B cell (primary cell): Measurements from ENCODE around the gene COG3. TPM values are rescaled to one million over a fixed set of nuclear protein-coding genes. Genes with fewer than 3 reads are reported as not detected.

Experiments used
- ATAC-seq: fragments of 200-7000 bp; cut with Tn5 transposase; one replicate; pipeline ENCODE4 v1.10.0; 2021; ENCODE audit warnings: low read depth, mild to moderate bottlenecking, moderate number of reproducible peaks, moderate library complexity
- CTCF ChIA-PET: fragments of 350-600 bp; sonication (Branson Sonifier 250); formaldehyde crosslinking; loops from one replicate; lab custom pipeline; 2021; ENCODE audit warnings: antibody characterized with exemption, inconsistent platforms; lab: Charles Lee
- POLR2A ChIA-PET: fragments of 350-600 bp; sonication (Branson Sonifier 250); formaldehyde crosslinking; loops from one replicate; lab custom pipeline; 2021; ENCODE audit warnings: antibody characterized with exemption; lab: Charles Lee
- DNase-seq: peaks from one replicate; pipeline ENCODE4 v3.0.0; 2013
- H2AFZ ChIP-seq: 2 replicates; pipeline ENCODE4 v1.6.1; 2012; ENCODE audit warnings: mild to moderate bottlenecking, low read depth, low read length; ENCODE audit not compliant: insufficient read depth, poor library complexity, severe bottlenecking
- H3K27ac ChIP-seq, 2 donors: 1 replicate in 1 of 2; 2 replicates in 1 of 2; pipeline ENCODE4 v1.5.1; 2012 to 2013; ENCODE audit warnings: low read length in 2 of 2, mild to moderate bottlenecking in 2 of 2, moderate library complexity in 1 of 2
- H3K27me3 ChIP-seq, 4 experiments: fragments of 200-600 bp in 1 of 4; sonication (generic) in 1 of 4; replicated peaks in 1 of 4; 1 replicate in 2 of 4; 2 replicates in 2 of 4; pipeline versions ENCODE4 v1.6.1 to v1.7.0; 2013 to 2016; ENCODE audit warnings: low read length in 3 of 4, mild to moderate bottlenecking in 2 of 4, mixed read lengths in 1 of 4, moderate library complexity in 1 of 4; ENCODE audit not compliant: insufficient read depth in 4 of 4, control insufficient read depth in 3 of 4; ENCODE audit errors: control extremely low read depth in 1 of 4
- H3K36me3 ChIP-seq, 2 experiments: replicated peaks in 1 of 2; 1 replicate in 1 of 2; 2 replicates in 1 of 2; pipeline versions ENCODE4 v1.6.1 to v1.7.1; 2013; ENCODE audit warnings: low read length in 1 of 2; ENCODE audit not compliant: insufficient read depth in 2 of 2, control insufficient read depth in 1 of 2; ENCODE audit errors: control extremely low read depth in 1 of 2, extremely low read depth in 1 of 2
- H3K4me1 ChIP-seq, 2 donors: fragments of 200-600 bp in 1 of 2; sonication (generic) in 1 of 2; 1 replicate in 1 of 2; 2 replicates in 1 of 2; pipeline versions ENCODE4 v1.5.1 to v1.6.1; 2013 to 2017; ENCODE audit warnings: low read length in 2 of 2; ENCODE audit not compliant: control insufficient read depth in 2 of 2, insufficient read depth in 2 of 2
- H3K4me2 ChIP-seq: replicated peaks from 2 replicates; pipeline ENCODE3; 2012; ENCODE audit warnings: mild to moderate bottlenecking, low read depth, low read length; ENCODE audit not compliant: poor library complexity, severe bottlenecking
- H3K4me3 ChIP-seq, 5 experiments: fragments of 200-600 bp in 1 of 5; sonication (generic) in 1 of 5; 1 replicate in 3 of 5; 2 replicates in 2 of 5; pipeline versions ENCODE4 v1.5.1 to v1.7.0; 2011 to 2016; ENCODE audit warnings: low read length in 4 of 5, mild to moderate bottlenecking in 4 of 5, low read depth in 2 of 5, control low read depth in 1 of 5, moderate library complexity in 1 of 5; ENCODE audit not compliant: insufficient read depth in 1 of 5; ENCODE audit errors: control extremely low read depth in 1 of 5, extremely low read depth in 1 of 5
- H3K79me2 ChIP-seq: fragments of 200-600 bp; sonication (generic); one replicate; pipeline ENCODE4 v1.6.0; 2016; ENCODE audit warnings: low read length; ENCODE audit not compliant: control insufficient read depth, insufficient read depth
- H3K9ac ChIP-seq: fragments of 200-600 bp; sonication (generic); 2 replicates; pipeline ENCODE4 v1.6.1; 2017; ENCODE audit warnings: mild to moderate bottlenecking, low read length, moderate library complexity
- H3K9me3 ChIP-seq, 3 donors: one replicate each; pipeline versions ENCODE4 v1.6.1 to v1.7.1; 2013; ENCODE audit warnings: low read length in 2 of 3; ENCODE audit not compliant: control insufficient read depth in 2 of 3, insufficient read depth in 1 of 3; ENCODE audit errors: control extremely low read depth in 1 of 3
- H4K20me1 ChIP-seq: 2 replicates; pipeline ENCODE4 v1.6.0; 2012; ENCODE audit warnings: mild to moderate bottlenecking, low read length; ENCODE audit not compliant: insufficient read depth, control insufficient read depth, poor library complexity, severe bottlenecking
- H3K27ac Mint-ChIP-seq: one replicate; pipeline ENCODE4 v1.8.0; 2021; ENCODE audit warnings: mixed read lengths
- H3K27me3 Mint-ChIP-seq: one replicate; pipeline ENCODE4 v1.8.0; 2021; ENCODE audit warnings: mixed read lengths
- H3K4me1 Mint-ChIP-seq: one replicate; pipeline ENCODE4 v1.8.0; 2021; ENCODE audit warnings: mixed read lengths
- H3K4me3 Mint-ChIP-seq: one replicate; pipeline ENCODE4 v1.8.0; 2021; ENCODE audit warnings: mixed read lengths
- H3K9me3 Mint-ChIP-seq: one replicate; pipeline ENCODE4 v1.8.0; 2022; ENCODE audit warnings: mixed read lengths; ENCODE audit not compliant: insufficient read depth
- CTCF ChIP-seq: fragments of 200-600 bp; IDR thresholded peaks from one replicate; pipeline ENCODE4 v1.8.0; 2022; ENCODE audit warnings: antibody characterized with exemption, mild to moderate bottlenecking
- EZH2 ChIP-seq: IDR thresholded peaks from 2 replicates; pipeline ENCODE4 v1.6.1; 2012; ENCODE audit warnings: borderline replicate concordance, low read depth, mild to moderate bottlenecking, moderate library complexity, low read length; ENCODE audit not compliant: insufficient read depth, poor library complexity, severe bottlenecking
- WGBS: methylation state at CpG from one replicate; pipeline ENCODE4 v1.1.5; 2013; ENCODE audit warnings: missing lambda C conversion rate; ENCODE audit not compliant: insufficient coverage; 5-methylcytosine and 5-hydroxymethylcytosine counted together
- intact Hi-C: fragments of 100-400 bp; cut with micrococcal nuclease; formaldehyde crosslinking; loops from one replicate; pipeline ENCODE4 v1.10.0; 2022
- polyA plus RNA-seq: library from polyadenylated mRNA; depleted of rRNA; stranded (reverse); fragments of >200 nt; gene quantifications from 2 replicates; pipeline ENCODE4 v1.2.3, GENCODE V29; 2012
- total RNA-seq, 2 donors: library from RNA; stranded (reverse); fragments of 120-200 nt in 1 of 2; gene quantifications; 1 replicate in 1 of 2; 2 replicates in 1 of 2; pipeline versions ENCODE4 v1.2.3 to v1.2.4, GENCODE V29; 2013 to 2022

COG3 gene
- total and polyA plus RNA-seq, 2 donors (not counting 1 experiment from before 2014, with no cell fraction given), result 29.5 to 37.3 TPM

- H3K27ac ChIP-seq, result no peak overlapping the region
- H3K36me3 ChIP-seq, result no peaks in the 10 kb centered on the region
- WGBS, result 86% methylated on average over 4 of the region's 4 CpGs
- peaks cover 7% of the 10 kb centered on the region for H3K4me1 Mint-ChIP-seq
- no peak overlapping the region for H3K27ac Mint-ChIP-seq
- ATAC-seq (no peak), DNase-seq (no peak)
- H3K9me3 ChIP-seq, result no peaks in the 10 kb centered on the region
- H3K79me2 ChIP-seq, result no peaks in the 10 kb centered on the region
- H3K4me2 ChIP-seq, result no peak overlapping the region
- no peak overlapping the region for H3K4me3 Mint-ChIP-seq
- H3K27me3 ChIP-seq, result no peaks in the 10 kb centered on the region
- H2AFZ ChIP-seq, result no peak overlapping the region
- H3K4me3 ChIP-seq, result no peak overlapping the region
- ChIA-PET CTCF (no interaction called here), POLR2A (no interaction called here)
- H3K9ac ChIP-seq, result no peak overlapping the region
- peaks cover 4% of the 10 kb centered on the region in 2 donors for H3K4me1 ChIP-seq
- no peaks in the 10 kb centered on the region for H4K20me1 ChIP-seq
- no peaks in the 10 kb centered on the region for H3K9me3 Mint-ChIP-seq
- intact Hi-C loops, result no loop called here
- TF ChIP-seq CTCF (no peak), EZH2 (no peak)
- H3K27me3 Mint-ChIP-seq, result no peaks in the 10 kb centered on the region
Observed at GRCh38 chr13:45437947-45438346, 26.8 kb upstream of the COG3 start.

- CTCF ChIA-PET, result no interaction called here
- no peak overlapping the region for H3K4me3 Mint-ChIP-seq
- POLR2A ChIA-PET, result no interaction called here
- no peaks in the 10 kb centered on the region for H3K9me3 ChIP-seq
- no peak overlapping the region for H3K27ac ChIP-seq
- H3K36me3 ChIP-seq, result no peaks in the 10 kb centered on the region
- no peak for DNase-seq
- ATAC-seq, result no peak
- TF ChIP-seq CTCF (no peak), EZH2 (no peak)
- H4K20me1 ChIP-seq, result no peaks in the 10 kb centered on the region
- no peak overlapping the region for H3K4me3 ChIP-seq
- peaks cover 7% of the 10 kb centered on the region for H3K4me1 Mint-ChIP-seq
- 90% methylated on average over 1 of the region's 4 CpGs for WGBS
- no peaks in the 10 kb centered on the region for H3K79me2 ChIP-seq
- no peak overlapping the region for H3K4me2 ChIP-seq
- no peak overlapping the region for H2AFZ ChIP-seq
- H3K9me3 Mint-ChIP-seq, result no peaks in the 10 kb centered on the region
- peaks cover 4% of the 10 kb centered on the region for H3K27me3 Mint-ChIP-seq
- H3K27me3 ChIP-seq, result no peaks in the 10 kb centered on the region
- H3K4me1 ChIP-seq, result peaks cover 4% of the 10 kb centered on the region in 2 donors
- H3K27ac Mint-ChIP-seq, result no peak overlapping the region
- no peak overlapping the region for H3K9ac ChIP-seq
- intact Hi-C loops, result no loop called here
Observed at GRCh38 chr13:45439008-45439407, 25.7 kb upstream of the COG3 start.
